Inferior parietal cortex (tissue), 1 donor: Measurements from ENCODE around the gene UQCR11.
"Not testable (repeated sequence)": the region's sequence is repeated elsewhere in the genome, so short reads cannot be mapped to it uniquely, and the experiment has no call there.

Experiments
- DNase-seq: peaks from one replicate; pipeline ENCODE4 v3.0.0-alpha.2; 2016; ENCODE audit errors: extremely low spot score

UQCR11 gene

DNA sequence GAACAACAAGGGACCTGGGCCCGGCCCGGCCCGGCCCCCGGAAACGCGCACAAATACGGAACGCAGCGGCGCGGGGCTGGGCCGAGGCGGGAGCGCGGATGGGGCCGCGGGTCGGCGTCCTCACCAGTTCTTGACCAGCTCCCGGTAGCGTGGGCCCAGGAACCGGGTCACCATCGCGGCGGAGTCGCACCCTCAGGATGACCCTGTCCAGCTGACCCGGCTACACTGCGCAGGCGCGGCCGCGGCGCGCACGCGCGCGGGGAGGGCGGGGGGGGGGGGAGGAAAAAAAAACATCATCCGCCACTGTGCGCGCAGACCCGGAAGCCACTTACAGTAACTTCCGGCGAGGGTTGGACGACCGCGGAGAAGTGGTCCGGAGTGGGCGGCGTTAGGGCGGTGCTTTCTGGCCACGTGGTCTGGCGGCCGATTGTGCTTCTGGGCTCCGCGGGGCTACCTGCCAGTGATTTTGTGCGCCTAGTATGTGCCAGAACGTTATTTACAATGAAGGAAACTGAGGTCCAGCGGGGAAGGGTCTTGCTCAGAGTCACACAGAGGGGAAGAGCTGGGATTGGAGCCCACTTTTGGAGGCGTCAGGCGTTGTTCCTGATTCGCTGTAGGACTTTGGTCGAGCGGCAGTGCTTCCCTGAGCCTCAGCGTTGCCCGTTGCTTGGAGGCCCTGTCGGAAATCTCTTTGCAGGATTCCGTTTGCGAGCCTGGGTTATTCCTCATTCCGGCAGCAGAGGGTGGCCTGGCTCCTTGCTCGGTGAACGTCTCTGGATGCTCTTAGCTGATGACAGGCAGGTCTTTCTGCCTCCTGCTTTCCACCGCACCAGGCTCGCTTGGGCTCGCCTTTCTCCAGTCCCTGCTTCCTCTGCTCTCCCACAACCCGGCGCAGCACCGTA is at the start of gene UQCR11:
UQCR11 (minus strand) TSS at position 227 of the 902 bp plus-strand sequence; CDS start at position 174, 53 bp downstream.
- DNase-seq = peak; percentile 94

DNA sequence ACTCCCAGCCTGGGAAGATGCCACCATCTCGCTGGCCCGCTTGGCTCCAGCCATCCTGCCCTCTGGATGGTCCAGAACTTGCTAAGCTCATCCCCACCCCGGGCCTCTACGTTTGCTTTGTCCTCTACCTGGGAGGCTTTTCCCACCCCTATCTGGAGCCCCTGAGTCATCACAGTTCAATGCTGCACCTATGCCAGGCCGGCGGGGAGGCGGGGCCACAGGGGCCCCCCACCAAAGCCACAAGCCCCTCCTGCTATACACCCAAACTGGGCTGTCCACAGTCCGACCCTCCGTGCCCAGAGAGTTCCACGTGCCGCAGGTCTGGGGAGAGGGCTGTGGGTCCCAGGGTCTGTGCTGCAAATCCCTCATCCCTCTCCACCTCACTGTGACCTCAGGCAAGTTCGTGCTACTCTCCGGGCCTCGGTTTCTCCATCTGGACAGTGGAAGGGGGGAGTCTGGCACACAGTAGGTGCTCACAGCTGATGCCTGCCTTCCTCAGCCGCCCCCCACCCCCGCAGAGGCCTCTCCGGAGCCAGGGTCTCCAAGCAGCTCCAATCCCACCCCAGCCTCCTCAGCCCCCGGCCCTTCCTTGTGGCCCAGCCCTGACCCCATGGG is 49.0 kb upstream of the UQCR11 start:
- DNase-seq = no peak

DNA sequence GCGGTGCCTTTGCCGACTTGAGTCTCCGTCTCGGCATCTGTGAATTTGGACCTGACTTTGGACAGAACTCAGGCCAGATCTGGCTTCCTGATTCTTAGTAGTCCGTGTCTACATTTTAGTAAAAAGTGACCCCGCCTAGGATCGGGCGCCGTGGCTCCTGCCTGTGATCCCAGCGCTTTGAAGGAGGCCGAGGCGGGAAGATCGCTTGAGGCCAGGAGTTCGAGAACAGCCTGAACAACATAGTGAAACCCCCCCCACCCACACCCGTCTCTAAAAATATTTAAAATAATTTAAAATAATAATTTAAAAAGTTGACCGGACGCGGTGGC is 48.0 kb upstream of the UQCR11 start:
- DNase-seq = no peak

DNA sequence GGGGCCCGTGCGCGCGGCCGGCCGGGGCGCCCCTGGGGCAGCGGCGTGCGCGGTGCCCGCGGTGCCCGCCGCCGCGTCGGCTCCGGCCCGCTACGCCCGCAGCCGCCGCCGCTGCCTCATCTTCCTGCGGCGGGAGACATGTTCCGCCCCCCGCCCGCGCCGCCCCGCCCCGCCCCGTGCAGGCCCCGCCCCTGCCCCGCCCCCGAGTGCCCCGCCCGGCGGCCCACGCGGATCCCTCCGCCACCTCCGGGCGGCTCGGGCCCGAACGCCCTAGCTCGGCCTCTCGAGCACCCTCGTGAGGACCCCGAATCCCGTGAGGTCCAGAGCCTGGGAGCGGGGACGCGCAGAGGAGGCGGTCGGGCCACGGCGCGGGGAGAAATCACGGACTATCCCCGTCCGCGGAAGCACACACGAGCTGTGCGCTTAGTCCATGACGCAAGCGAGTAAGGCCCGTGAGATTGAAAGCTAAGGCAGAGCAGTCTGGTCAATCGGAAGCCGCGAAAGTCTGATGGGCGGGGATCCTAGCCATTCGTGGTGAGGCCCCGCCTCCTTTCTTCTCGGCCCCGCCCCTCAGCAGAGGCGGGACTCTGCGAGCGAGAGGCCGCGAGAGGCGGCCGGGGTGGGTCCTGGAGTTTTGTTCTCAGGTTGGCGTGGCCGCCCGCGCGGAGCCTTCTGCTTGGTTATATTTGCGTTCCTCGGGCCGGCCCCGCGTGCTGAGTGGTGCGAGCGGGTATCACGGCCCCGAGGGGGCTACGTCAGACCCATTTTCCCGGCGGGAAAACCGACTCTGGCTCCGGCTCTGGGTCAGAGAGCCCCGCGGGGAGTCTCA is 47.4 kb upstream of the UQCR11 start, which contains the start of gene TCF3:
TCF3 (minus strand) TSS at position 145 of the 829 bp plus-strand sequence. CDS start 2,367 bp downstream, outside the sequence.
- peak; percentile 99 for DNase-seq

DNA sequence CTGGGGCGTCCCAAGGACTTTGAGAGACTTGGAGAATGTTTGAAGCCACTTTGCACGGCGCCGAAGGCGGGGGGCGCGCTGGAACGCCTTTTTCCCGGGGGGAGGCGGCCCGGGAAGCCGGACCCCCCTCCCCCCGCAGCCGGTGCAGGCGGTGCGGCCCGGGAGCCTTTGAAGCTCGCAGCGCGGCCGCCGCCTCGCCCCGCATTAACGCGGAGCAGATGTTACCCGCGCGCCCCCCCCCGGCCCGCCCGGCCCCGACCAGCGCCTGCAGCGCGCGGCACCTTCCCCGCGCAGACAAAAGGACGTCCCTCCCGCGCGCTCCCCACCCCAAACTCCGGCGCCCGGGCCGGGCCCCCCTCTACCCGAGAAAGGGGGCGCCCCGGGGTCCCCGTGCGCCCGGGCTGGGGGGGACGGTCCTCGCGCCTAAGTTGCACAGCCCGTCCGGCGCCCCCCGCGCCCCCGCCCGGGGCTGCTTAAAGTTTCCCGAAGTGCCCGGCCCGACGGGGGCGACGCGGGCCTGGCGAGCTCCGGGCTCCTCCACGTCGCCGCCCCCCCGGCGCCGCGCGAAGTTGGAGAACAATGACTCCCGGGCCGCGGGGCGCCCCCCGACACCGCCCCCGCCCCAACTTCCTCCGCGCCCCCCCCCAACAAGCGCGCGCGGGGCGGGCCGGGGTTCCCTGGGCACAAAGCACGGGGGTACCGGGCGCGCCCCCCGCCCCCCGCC is 46.5 kb upstream of the UQCR11 start:
- no peak for DNase-seq

DNA sequence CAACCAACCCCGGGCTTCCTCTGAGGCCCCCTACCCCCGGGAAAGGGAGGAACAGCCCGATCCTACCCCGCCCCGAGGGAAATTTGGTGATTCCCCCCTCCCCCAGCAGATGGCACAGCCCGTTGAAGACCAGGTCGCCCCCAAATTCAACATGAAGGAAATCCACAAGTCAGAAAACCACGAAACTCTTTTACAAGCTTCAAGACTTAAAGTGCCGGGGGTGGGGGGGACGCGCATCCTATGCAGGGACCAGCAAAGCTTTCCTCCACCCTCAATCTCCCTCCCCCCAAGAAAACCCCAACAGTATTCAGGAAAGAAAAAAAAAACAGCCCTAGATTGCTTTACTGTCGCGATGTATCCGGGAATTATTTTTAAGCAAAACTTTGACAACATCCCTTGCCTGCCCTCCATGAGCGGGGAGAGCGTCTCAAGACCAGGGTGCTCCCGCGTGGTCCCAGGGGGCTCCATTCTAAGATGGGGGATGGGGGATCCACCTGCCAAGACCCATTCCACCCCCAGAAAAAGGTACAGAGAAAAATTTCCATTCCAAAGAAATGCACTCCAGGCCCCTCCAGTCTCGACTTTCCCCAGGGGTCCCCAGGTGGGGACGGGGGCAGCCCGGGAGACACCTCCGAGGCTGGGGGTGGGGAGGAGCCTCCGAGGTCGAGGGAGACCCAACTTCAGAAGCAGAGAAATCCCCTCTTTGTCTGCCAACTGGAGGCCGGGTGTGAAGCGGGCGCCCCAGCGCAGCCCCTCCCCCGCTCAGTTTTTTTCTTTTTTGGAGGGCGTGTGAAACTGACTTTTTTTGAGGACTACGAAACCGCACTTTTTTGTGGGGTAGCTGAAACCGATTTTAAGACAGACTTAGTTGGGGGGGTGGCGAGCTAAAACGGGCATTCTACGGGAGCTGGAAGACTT is 45.6 kb upstream of the UQCR11 start:
- no peak for DNase-seq

DNA sequence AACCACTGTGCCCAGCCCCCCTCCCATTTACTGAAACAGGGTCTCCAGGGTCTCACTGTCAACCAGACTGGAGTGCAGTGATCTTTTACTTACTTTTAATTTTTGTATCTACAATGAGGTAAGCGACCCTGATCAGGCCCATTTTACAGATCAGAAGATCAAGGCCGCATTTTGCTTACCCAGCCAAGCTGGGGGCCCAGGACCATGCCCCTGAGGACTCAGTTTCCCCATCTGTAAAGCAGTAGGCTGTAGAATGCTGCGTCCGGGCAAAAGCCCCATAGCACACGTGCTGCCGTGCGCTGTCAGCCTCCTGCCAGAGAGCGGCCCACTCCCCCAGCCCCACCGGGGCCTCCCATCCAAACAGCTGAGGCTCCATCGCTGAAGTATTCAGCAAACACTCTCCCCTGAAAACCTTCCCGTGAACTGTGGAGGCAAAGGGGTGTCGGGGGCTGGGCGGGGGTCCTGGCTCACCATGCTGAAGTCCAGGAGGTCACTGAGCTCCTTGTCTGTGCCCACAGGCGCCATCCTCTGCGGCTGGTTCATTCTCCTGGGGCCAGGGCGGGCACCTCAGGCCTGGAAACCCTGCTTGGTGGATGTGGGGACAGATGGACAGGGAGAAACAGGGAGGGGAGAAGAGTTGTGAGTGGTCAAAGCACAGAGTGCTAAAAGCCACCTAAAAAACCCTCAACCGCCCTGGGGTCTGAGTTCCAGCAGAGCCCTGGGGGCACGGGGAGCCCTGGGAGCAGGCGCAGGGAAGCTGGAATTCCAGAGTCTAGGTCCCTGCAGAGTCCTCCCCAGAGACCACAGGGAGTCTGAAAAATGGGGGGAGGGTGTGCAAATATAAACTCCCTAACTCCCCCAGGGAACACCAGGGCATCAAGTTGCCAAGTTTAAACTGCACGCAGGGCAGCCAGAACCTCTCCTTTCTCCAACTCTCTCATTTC is 44.7 kb upstream of the UQCR11 start:
- DNase-seq = no peak

DNA sequence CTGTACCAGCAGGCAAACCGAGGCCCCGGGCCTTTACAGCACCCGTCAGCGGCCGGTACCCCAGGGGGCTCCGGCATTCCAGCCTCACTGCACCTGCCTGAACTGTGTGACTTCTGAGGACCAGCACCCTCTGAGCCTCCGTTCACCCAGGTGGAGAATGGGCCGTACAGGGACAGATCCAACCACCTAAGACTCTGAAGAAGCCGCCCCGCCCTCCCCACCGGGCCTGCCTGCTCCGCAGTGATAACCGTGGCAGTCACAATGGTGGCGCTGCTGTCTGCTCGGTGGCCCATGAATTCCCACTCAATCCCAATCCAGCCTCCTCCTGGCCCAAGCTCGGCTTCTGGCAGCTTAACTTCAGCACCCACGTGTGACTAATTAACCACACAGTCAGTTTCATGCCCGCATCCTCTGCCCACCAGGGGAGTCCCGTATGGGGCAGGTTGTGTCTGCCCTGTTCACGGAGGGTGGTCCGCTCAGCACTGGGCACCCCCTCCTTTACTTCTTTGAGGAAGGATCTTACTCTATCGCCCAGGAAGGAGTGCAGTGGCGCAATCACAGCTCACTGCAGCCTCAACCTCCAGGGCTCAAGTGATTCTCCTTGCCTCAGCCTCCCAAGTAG is 43.8 kb upstream of the UQCR11 start:
- DNase-seq = no peak

DNA sequence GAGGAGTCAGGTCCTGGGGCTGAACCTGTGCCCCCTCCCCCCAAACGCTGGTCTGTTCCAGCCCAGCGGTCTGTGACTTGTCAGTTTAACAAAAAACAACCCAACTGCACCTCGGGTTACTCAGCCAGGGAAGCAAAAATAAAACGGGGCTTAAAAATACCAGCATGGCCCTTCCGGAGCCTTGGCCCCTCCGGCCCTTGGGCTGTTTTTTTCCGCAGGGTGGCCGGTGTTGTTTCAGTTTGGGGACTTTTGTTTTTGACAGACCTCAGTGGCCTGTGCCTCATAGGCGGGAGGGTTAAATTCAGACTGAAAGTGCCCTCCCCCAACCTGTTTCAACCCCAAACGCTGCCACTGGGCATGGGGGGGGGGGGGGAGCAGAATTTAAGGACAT is 43.2 kb upstream of the UQCR11 start:
- no peak for DNase-seq

DNA sequence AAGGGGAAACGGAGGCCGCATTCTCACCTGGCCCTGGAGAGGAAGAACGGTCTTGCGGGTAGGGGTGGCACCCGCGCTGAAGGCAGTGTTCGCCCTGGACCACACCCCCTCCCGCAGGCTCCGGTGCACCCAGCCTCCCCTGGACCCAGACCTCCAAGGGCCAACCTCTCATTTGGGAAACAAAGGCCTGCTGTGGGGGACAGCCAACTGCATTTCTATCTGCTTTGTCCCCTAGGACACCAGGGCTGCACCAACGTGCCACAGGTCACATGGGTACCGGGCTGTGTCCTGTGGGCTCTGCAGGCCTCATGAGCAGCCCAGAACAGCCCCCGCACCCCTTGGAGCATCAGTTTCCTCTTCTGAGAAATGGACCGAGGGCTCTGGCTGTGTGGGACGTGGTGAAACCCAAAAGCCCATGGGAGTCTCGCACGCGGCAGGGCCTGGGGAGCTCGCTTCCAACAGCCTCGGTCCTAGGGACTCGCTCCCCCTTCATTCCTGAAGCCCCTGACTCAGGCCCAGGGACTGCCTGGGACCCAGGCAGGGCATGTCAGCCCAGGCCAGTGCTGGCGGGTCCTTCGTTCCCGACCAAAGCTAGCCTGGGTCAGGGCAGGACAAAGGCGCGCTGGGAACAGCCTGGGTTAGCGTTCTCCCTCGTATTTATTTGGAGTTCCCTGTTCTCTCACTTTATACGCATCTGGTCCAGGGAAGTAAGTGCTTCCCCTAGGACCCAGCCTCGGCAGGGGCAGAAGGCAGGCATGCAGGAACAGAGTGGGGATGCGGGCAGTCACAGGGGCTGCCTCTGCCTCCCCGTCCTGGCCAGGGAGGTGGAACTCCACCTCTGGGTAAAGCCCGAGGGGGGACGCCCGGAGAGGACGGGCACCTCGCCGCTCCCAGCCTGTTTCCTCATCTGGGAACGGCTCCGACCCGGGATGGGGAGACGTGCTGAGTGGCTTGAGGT is 42.5 kb upstream of the UQCR11 start:
- DNase-seq = no peak

DNA sequence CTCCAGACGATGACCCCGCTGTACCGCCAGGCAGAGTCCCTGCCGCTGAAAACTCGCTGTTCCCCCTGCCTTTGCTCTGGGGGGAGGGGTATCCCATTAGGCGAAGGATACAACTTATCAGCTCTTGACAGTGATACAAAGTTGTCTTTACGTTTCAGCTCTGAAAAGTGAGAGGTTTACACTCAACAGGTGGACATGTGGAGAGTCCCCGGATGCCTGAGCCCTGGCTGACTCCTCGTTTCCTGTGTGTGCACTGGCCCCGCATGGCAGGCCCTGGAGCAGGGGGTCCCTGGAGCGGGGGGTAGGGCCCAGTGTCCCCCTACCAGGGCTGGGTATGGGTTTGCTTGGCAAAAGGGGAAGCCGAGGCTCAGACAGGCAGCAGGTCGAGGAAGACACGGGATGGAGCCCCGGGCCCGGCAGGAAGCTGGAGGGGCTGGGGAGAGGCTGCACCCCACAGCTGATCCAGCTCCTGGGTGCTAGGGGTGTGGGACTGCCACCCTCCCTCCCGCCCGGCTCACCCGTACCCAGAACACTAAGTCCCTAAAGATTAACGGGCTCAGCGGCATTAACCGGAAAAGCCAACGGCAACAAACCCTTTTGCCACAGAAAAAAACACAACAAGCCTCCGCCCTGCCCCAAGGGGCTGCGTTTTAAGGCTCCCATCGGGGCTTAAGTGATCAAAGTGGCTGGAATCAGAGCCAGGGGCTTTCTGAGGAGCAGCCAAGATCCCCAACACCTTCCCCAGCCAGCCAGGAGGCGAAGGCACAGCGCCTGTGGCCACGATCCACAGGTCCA is 41.6 kb upstream of the UQCR11 start:
- no peak for DNase-seq

DNA sequence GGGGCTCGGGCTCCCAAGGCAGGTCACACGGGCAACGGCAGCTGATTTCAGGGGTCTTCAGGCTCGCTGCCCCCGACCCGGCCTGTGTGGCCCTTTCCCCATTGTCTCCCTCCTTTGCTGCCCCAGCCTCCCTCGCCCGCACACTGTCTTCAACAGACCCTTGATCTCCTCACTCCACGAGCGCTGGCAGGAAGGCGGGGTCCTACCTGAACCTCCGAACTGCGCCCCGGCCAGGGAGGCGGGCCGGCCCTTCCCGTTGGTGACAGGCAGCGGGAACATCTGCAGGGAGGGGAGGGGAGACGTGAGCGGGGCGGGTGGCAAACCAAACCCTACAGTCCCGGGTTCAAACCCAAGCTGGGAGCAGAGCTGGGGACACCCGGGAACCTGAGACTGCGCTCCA is 40.9 kb upstream of the UQCR11 start:
- no peak for DNase-seq

DNA sequence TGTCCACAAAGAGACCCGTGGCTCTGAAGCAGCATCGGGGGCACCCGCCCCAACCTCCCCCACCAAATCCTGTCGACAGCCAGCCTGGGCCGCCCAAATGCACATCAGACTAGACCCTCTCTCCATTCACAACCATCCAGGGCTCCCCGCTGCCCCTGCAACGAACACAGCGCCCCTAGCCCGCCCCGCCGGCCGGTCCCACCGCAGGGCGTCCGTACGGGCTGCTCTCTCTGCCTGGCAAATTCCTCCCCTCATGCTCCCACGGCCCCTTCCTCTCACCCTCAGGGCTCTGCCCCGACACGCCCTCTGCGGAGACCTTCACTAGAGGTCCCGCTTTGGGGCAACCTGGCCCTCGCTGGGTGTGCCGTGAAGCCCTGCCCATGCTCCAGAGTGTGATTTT is 40.0 kb upstream of the UQCR11 start:
- no peak for DNase-seq

DNA sequence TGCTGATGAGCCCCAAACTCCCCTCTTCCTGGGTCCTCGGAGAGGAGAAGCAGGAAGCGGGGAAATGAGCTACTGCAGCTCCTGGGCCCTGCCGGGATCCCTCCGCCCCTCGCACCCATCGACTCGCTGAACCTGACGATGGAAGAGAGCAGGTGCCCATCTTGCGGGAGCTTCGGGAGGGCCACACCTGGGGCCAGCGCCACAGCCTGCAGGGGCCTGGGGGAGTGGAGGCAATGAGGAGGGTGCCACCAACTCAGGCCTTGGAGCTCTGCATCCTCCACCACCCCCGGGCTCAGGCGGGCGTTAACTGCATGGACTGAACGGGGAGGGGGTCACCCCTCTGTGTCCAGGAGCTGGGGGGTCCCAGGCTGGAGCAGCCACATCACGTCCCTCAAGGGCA is 38.8 kb upstream of the UQCR11 start:
- no peak for DNase-seq

DNA sequence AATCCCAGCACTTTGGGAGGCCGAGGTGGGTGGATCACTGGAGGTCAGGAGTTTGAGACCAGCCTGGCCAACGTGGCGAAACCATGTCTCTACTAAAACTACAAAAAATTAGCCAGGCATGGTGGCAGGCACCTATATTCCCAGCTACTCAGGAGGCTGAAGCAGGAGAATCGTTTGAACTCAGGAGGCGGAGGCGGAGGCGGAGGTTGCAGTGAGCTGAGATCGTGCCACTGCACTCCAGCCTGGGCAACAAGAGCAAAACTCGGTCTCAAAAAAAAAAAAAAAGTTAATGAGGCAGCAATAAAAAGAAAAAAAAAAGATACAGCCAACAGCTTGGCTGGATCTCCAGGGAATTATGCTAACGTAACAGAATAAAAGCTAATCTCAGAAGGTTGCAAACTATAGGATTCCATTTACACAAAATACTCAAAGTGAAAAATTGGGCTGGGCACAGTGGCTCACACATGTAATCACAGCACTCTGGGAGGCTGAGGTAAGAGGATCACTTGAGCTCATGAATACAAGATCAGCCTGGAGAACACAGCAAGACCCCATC is 35.7 kb upstream of the UQCR11 start:
- not testable (repeated sequence) for DNase-seq

DNA sequence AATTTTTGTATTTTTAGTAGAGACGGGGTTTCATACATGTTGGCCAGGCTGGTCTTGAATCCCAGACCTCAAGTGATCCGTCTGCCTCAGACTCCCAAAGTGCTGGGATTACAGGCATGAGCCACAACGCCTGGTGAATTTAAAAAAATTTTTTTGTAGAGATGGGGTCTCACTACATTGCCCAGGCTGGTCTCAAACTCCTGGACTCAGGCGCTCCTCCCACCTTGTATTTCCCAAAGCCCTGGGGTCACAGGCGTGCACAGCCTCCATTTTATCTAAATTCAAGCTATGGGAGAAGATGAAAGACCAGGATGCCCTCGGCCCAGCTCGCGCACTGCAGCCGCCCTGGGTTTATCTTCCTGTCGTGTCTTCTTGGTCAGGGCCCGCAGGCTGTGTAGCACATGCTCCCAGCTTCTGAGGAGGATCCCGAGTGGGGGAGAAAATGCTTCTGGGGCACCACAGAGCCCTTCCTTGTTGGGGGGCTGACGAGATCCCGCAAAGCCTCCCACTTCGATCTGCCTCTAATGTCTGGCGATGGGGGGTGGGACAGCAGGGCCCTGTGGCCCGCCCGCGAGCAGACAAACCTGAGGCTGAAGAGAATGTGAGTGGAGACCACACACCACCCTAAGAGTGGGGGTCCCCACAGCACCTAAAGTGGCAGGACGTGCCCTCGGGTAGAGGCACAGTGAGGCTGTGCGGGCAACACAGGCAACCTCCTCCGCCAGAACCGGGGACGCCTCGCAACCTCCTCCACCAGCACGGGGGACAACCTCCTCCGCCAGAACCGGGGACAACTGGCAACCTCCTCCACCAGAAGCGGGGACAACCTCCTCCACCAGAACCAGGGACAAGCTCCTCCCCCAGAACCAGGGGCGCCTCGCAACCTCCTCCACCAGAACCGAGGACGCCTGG is 31.3 kb upstream of the UQCR11 start:
- DNase-seq = no peak
